Measurements from ENCODE around the gene AKAP6. TPM values are rescaled to one million over a fixed set of nuclear protein-coding genes. Genes with fewer than 3 reads are reported as not detected.

Gene AKAP6
- total RNA-seq, 1 donor from 2014 or later = 600 TPM

DNA sequence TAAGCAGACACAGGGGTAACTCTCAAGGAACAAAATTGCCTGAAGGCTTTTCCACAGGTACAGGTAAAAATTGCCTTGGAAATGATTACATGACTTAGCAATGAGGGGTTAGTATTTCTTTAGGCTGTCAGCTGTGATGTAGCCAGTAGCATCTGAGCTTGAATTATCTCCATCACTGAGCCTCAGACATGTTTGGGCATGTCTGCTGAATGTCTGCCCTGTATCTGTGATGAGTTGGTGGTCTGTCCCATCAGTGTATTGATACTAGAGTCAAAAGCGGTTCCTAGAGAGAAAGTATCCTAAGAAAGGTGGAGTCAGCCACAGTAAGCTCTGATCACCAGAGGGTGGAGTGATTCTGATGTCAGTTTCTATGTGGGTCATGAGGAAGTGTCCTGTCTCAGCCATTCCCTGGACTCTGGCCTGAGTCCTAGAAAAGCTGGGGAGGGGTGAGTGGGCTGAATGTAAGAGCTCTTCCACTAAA, 16.3 kb downstream of the AKAP6 start:
- TF ChIP-seq CTCF (IDR thresholded peaks at IDR 0.05; ENCODE audit: partially characterized antibody, unreplicated experiment) = no peak
- peaks cover 18% of the 10 kb centered on the region for H3K36me3 Mint-ChIP-seq (ENCODE audit: unreplicated experiment)
- peaks cover 3% of the 10 kb centered on the region for H3K9me3 Mint-ChIP-seq (ENCODE audit: unreplicated experiment)
- DNase-seq = no peak
- peaks cover 25% of the 10 kb centered on the region for H3K4me1 Mint-ChIP-seq (ENCODE audit: low read depth, unreplicated experiment)
- H3K27me3 Mint-ChIP-seq (ENCODE audit: unreplicated experiment) = peaks cover 2% of the 10 kb centered on the region
- peak overlapping the region; percentile 86 for H3K27ac Mint-ChIP-seq (ENCODE audit: unreplicated experiment)
- peak overlapping the region; percentile 16 for H3K4me3 Mint-ChIP-seq (ENCODE audit: unreplicated experiment)

DNA sequence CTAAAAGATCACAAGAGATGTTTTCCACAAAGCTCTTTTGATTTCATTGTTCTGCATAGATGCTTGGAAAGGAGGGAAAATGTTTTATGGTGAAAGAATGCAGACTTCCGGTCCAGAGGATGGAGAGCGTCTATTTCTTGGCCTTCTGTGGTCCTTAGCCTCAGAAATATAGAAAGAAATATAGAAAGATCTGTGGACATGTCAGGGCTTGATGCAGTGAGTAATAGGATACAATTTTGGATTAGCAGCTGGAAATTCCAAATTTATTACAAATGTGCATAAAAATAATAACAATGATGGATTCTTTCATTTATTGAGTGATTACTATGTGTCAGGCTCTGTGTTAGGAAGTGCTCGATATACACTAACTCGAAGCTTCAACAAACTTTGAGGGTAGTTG, 20.2 kb downstream of the AKAP6 start:
- Mint-ChIP-seq H3K27ac (ENCODE audit: unreplicated experiment) (no peak overlapping the region), H3K4me1 (ENCODE audit: low read depth, unreplicated experiment) (peaks cover 13% of the 10 kb centered on the region), H3K27me3 (ENCODE audit: unreplicated experiment) (peaks cover 2% of the 10 kb centered on the region), H3K36me3 (ENCODE audit: unreplicated experiment) (peaks cover 18% of the 10 kb centered on the region), H3K9me3 (ENCODE audit: unreplicated experiment) (peaks cover 2% of the 10 kb centered on the region), H3K4me3 (ENCODE audit: unreplicated experiment) (no peak overlapping the region)
- no peak for TF ChIP-seq CTCF (IDR thresholded peaks at IDR 0.05; ENCODE audit: partially characterized antibody, unreplicated experiment)
- DNase-seq = no peak

DNA sequence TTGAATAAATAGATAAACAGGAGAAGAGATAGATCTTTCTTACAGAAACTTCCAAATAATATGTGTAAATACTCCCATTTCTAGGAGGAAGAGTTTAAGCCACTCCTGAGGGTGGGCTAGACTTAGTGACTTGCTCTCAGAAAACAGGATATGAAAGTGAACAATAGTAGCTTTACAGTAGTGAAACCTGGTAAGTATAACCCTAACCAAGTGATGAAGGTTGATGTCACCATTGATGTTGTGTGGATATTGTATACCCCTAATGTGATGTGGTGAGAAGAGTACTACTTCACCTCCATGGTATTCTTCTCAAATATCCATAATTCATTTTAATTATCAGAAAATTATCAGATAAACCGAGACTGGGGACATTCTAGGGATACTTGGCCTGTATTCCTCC, 20.9 kb downstream of the AKAP6 start:
- Mint-ChIP-seq H3K27me3 (ENCODE audit: unreplicated experiment) (peaks cover 7% of the 10 kb centered on the region), H3K4me3 (ENCODE audit: unreplicated experiment) (no peak overlapping the region)
- no peak for TF ChIP-seq CTCF (IDR thresholded peaks at IDR 0.05; ENCODE audit: partially characterized antibody, unreplicated experiment)

GRCh38 chr14:32352631-32353030, 23.5 kb downstream of the AKAP6 start:
- no peak for TF ChIP-seq CTCF (IDR thresholded peaks at IDR 0.05; ENCODE audit: partially characterized antibody, unreplicated experiment)
- DNase-seq = no peak
- Mint-ChIP-seq H3K4me1 (ENCODE audit: low read depth, unreplicated experiment) (peaks cover 24% of the 10 kb centered on the region), H3K9me3 (ENCODE audit: unreplicated experiment) (peaks cover 10% of the 10 kb centered on the region), H3K36me3 (ENCODE audit: unreplicated experiment) (peaks cover 27% of the 10 kb centered on the region), H3K4me3 (ENCODE audit: unreplicated experiment) (no peak overlapping the region), H3K27me3 (ENCODE audit: unreplicated experiment) (peaks cover 7% of the 10 kb centered on the region), H3K27ac (ENCODE audit: unreplicated experiment) (no peak overlapping the region)

More for the DNA sequence above, 20.9 kb downstream of the AKAP6 start:
- Mint-ChIP-seq H3K4me1 (ENCODE audit: low read depth, unreplicated experiment) (peaks cover 18% of the 10 kb centered on the region), H3K36me3 (ENCODE audit: unreplicated experiment) (peaks cover 24% of the 10 kb centered on the region), H3K27ac (ENCODE audit: unreplicated experiment) (no peak overlapping the region), H3K9me3 (ENCODE audit: unreplicated experiment) (peaks cover 6% of the 10 kb centered on the region)
- DNase-seq = no peak

GRCh38 chr14:32354716-32355115, 25.6 kb downstream of the AKAP6 start:
- H3K27me3 Mint-ChIP-seq (ENCODE audit: unreplicated experiment) = peaks cover 9% of the 10 kb centered on the region

More at GRCh38 chr14:32354716-32355115, 25.6 kb downstream of the AKAP6 start:
- TF ChIP-seq CTCF (IDR thresholded peaks at IDR 0.05; ENCODE audit: partially characterized antibody, unreplicated experiment) = no peak
- DNase-seq = peak; percentile 37
- peaks cover 10% of the 10 kb centered on the region for H3K9me3 Mint-ChIP-seq (ENCODE audit: unreplicated experiment)
- peak overlapping the region; percentile 67 for H3K27ac Mint-ChIP-seq (ENCODE audit: unreplicated experiment)
- H3K4me1 Mint-ChIP-seq (ENCODE audit: low read depth, unreplicated experiment) = peaks cover 35% of the 10 kb centered on the region
- peaks cover 17% of the 10 kb centered on the region for H3K36me3 Mint-ChIP-seq (ENCODE audit: unreplicated experiment)
- H3K4me3 Mint-ChIP-seq (ENCODE audit: unreplicated experiment) = peak overlapping the region; percentile 17

Data from glutamatergic neuron (in vitro differentiated cells).